ENCODE measurements around the gene MYB.
"Not testable (repeated sequence)": the region's sequence is repeated elsewhere in the genome, so short reads cannot be mapped to it uniquely, and the experiment has no call there.

MYB gene

DNA sequence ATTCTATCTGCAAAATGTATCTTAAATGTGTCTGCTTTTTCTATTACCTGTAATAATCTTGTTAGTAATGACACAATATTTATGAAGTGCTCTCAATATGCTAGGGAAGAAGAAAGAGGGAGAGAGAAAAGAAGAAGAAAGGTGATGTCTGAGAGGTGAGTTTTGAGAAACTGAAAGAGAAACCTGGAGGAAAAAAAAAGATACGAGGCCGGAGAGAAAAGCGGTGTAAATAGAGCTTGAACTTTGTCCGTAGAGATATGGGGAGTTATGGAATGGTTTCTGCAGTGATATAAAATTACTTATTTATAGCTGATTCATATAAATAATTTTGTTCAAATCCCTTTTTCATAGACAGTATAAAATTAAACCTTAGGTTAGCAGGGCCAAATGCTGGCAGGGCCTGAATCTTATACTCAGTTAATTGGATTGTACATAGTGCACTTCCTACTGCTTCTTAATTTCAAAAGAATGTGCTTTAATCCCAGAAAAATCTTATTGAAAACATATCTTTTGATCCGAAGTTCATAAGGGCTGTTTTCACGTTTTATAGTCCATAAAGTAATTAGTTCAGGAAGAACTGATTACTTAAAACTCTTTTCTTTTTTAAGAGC, 43.0 kb downstream of the MYB start:
- DNase-seq, result no peak

GRCh38 chr6:135225911-135226310, 44.8 kb downstream of the MYB start:
- DNase-seq, result no peak

GRCh38 chr6:135226537-135226936, 45.4 kb downstream of the MYB start:
- no peak for DNase-seq

DNA sequence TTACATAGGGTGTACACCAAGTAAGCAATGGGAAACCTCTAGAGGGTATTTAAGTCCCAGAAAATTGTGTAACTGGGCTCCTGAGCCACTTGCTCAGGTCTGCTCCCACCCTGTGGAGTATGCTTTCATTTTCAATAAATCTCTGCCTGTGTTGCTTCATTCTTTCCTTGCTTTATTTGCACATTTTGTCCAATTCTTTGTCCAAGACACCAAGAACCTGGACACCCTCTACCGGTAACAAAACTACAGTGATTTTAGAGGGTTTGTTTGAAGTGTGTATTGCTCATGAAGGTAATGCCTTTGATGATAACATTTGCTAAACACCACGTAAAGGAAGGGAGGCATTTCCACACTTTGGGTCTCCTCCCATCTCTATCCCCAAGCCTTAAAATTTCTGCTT, 46.2 kb downstream of the MYB start:
- DNase-seq, result no peak

- DNase-seq, result no peak
These were observed 46.6 kb downstream of the MYB start for GRCh38 chr6:135227758-135228157.

- no peak for DNase-seq
These were observed 47.4 kb downstream of the MYB start for GRCh38 chr6:135228486-135228885.

- DNase-seq, result no peak
These were observed 48.9 kb downstream of the MYB start for GRCh38 chr6:135229996-135230395.

GRCh38 chr6:135230711-135231468, 49.8 kb downstream of the MYB start:
- no peak for DNase-seq

- DNase-seq, result no peak
These were observed 50.3 kb downstream of the MYB start for GRCh38 chr6:135231469-135231844.

DNA sequence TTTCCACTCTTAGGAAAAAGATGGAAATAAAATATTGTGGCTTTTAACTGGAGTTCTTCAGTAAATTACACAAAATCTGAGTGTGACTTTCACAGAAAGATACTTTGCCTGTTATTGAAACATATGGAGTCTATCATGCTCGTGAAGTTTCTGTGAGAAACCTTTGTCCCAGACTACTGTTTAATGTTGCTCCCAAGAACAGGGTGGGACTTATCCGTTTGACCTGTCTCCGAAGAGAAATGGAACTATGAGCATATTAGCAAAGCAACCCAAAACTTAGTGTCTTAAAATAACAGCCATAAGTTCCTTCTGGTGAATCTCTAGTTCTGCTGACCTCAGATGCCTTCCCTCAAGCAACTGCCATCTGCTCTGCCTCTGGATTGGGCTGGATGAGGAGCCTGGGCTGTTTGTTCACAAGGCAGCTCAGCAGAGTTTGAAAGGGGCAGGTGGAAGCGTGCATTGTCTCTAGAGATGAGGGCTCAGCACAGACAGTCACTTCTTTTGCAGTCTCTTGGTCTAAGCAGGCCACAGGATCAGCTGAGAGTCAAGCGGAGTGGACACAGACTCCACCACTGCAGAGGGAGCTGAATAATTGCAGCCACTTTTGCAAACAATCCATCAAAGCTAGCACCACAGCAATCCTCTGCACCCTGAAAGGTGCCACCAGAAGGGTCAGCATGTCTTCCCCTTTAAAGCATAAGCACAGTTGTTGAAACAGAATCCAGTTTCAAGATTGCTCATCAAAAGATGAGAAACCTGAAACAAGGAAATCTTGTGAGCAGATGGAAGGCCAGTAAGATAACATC, 52.8 kb downstream of the MYB start:
- DNase-seq, result peak; percentile 19

GRCh38 chr6:135234492-135234780, 53.3 kb downstream of the MYB start:
- DNase-seq, result no peak

GRCh38 chr6:135235716-135236115, 54.6 kb downstream of the MYB start:
- no peak for DNase-seq

GRCh38 chr6:135236319-135236718, 55.2 kb downstream of the MYB start:
- no peak for DNase-seq

DNA sequence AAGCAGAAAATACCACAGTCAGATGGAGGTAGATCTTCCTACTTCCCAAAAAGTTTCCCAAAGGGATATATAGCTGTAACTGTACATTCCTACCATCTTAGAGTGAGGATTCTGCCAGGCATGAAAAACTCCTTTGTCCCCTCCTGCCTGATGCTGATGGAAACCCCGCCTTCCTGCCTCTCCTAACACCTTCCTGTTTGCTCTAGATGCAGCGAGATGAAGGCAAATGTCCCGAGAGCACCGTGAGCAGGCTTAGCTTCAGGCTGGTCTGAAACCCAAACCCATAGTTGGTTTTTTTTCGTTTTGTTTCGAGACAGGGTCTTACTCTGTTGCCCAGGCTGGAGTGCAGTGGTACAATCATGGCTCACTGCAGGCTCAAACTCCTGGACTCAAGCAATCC, 55.6 kb downstream of the MYB start:
- DNase-seq, result no peak

GRCh38 chr6:135240711-135241110, 59.6 kb downstream of the MYB start:
- no peak for DNase-seq

DNA sequence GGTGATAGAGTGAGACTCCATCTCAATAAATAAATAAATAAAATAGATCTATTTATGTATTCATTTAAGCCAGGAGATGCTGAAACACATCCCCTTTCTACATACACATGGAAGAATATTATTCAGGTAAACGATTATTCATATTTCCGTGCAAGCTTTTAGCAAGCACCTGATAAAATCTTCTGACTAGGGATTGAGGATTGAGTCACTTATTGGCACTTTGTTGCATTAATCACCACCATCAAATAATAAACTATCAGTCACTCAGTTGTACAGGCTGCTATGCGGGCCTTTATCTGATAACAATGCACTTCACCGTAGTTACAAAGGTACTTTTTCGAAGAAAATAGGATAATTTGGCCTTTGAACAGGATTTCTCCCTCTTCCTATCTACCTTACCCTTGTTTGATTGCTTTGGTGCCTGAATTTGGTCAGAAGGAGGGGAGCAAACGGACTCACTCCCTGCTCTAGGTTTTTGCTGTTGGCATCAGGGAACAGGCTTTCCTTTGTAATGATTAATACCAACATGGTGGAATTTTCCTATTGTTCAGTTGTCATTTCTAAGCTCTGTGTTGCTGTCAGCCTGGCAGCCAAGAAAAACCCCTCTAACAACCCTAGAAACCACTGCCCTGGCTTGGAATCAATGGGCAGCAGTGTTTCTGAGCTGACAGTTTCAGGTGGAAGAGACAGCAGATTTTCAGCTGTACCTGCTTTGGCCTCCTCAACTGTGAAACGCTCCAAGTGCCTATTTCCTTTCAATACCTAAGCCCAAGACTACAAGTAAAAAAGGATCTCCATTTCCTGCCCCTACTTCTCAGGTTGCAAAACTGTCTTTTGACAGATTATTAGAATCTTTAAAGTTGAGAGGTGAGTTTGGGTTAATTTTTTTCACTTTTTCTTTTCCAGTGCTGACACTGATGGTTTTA, 63.0 kb downstream of the MYB start:
- DNase-seq, result no peak

DNA sequence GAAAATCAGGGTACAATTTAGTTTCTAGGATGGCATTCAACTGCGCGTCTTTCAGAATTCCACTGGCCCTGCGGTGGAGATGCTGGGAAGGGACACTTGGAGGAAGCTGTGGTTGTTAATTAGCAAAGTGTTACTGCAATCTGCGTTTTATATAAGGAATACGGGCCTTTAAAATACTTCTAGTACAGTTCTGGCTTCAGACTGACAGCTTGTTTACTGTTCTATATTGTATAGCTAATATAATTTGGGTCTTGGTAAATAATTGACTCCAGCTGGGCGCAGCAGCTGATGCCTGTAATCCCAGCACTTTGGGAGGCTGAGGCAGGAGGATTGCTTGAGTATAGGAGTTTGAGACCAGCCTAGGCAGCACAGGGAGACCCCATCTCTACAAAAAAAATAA, 63.7 kb downstream of the MYB start:
- no peak for DNase-seq

GRCh38 chr6:135246412-135247012, 65.4 kb downstream of the MYB start:
- DNase-seq, result not testable (repeated sequence)

- no peak for DNase-seq
These were observed 69.1 kb downstream of the MYB start for GRCh38 chr6:135250234-135250633.

- DNase-seq, result no peak
These were observed 69.8 kb downstream of the MYB start for GRCh38 chr6:135250751-135251497.

DNA sequence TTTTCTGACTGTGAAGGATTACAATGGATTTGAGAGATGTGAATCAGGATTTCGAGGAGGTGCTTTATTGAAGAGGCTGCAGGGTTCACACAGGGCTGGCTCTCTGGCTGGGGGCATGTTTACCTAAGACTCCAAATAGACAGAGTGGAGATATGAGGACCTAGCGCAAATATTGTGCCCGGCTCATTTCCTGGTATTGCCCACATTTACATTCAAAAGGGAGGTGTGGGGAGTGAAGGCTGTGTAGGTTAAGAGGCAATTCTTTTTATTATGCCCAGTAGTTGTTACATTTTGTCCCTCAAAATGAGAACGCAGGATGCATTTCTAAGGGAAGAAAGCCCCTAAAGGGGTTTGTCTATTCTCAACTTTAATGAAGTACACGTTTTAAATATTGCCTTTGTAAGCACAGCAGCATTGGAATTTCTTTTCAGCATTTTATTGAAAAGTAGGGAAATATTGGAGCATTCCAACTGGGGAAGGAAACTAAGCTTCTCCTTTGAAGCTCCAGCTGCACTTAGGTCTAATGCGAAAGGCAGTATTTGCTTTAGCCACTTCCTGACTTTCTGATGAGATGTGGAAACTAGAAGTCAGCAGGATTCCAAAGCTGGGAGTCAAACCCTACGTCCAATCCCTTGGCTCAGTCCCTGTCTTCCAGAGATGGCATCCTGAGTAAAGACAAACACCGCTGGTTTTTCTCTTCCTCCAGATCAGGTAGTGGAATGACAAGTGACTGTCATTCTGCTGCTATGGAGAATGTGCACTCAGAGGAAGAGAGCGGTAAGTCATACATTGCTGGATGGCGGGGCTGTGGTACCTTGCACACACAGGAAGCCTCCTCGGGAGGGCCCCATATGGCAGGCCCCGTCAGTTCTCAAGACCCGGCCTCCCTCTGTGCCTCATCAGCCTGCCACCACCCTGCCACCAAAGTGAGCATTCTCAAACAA, 70.7 kb downstream of the MYB start:
- DNase-seq, result no peak
